ENCODE data around the gene EIF4G3.

GRCh38 chr1:21189421-21189820, 12.7 kb upstream of the EIF4G3 start:
- TF ChIP-seq CTCF (optimal IDR thresholded peaks at IDR 0.05 in 1 of 3, IDR thresholded peaks at IDR 0.05 in 1 of 3, conservative IDR thresholded peaks at IDR 0.05 in 1 of 3; ENCODE audit: extremely low read depth in 1 of 3, insufficient read depth in 2 of 3, low read length in 3 of 3) (no peak), EZH2 (IDR thresholded peaks at IDR 0.05; ENCODE audit: low read length) (no peak)
